K562 (cell line): ENCODE results near the gene SOST. TPM values are rescaled to one million over a fixed set of nuclear protein-coding genes. Genes with fewer than 3 reads are reported as not detected.
A peak's percentile ranks its signal among the peaks of the same experiment; 100 is the strongest.

Experiments used
- CBFA2T3 ChIP-seq: fragments of 450-650 bp; IDR thresholded peaks from 2 replicates; pipeline ENCODE4 v1.6.1; 2017
- COPS2 ChIP-seq: fragments of 450-650 bp; conservative IDR thresholded peaks from 2 replicates; pipeline ENCODE4 v1.6.1; 2016; ENCODE audit warnings: mild to moderate bottlenecking, moderate library complexity
- EGR1 ChIP-seq: fragments of 450-650 bp; conservative IDR thresholded peaks from 2 replicates; pipeline ENCODE4 v1.6.1; 2017; ENCODE audit warnings: mild to moderate bottlenecking
- HNRNPH1 ChIP-seq: fragments of 200-400 bp; formaldehyde crosslinking; optimal IDR thresholded peaks from 2 replicates; pipeline ENCODE3; 2017; ENCODE audit warnings: low read depth, mild to moderate bottlenecking, low read length, moderate library complexity
- ILF3 ChIP-seq: fragments of 450-650 bp; IDR thresholded peaks from 2 replicates; pipeline ENCODE4 v1.6.1; 2018; ENCODE audit warnings: antibody characterized with exemption, mild to moderate bottlenecking, moderate library complexity, borderline replicate concordance
- ILK ChIP-seq: fragments of 450-650 bp; IDR thresholded peaks from 2 replicates; pipeline ENCODE4 v1.6.1; 2016; ENCODE audit warnings: missing genetic modification characterization, low read depth, mild to moderate bottlenecking, missing compliant biosample characterization, moderate library complexity, borderline replicate concordance
- IRF2 ChIP-seq: sonication (generic); formaldehyde crosslinking; IDR thresholded peaks from 2 replicates; pipeline ENCODE4 v1.8.1; 2022; ENCODE audit warnings: mild to moderate bottlenecking, missing genetic modification reagents
- MYC ChIP-seq, 2 experiments: fragments of 250-450 bp in 1 of 2; sonication (Bioruptor Pico) in 1 of 2; IDR thresholded peaks; 2 replicates each; pipeline versions ENCODE4 v1.5.1 to v1.6.1; 2012 to 2021; ENCODE audit warnings: low read depth in 2 of 2, borderline replicate concordance in 1 of 2, improper control_type of control experiment in 1 of 2, low read length in 1 of 2, mild to moderate bottlenecking in 1 of 2, moderate library complexity in 1 of 2
- NCOR1 ChIP-seq: fragments of 450-650 bp; IDR thresholded peaks from 2 replicates; pipeline ENCODE4 v1.6.1; 2016; ENCODE audit warnings: mild to moderate bottlenecking, moderate library complexity
- TCF3 ChIP-seq: sonication (generic); formaldehyde crosslinking; IDR thresholded peaks from 2 replicates; pipeline ENCODE4 v1.4.0; 2020; ENCODE audit warnings: mild to moderate bottlenecking, missing genetic modification reagents
- TEAD4 ChIP-seq, 2 experiments: sonication (generic) in 1 of 2; formaldehyde crosslinking in 1 of 2; IDR thresholded peaks; 2 replicates each; pipeline versions ENCODE4 v1.6.1 to v1.8.0; 2012 to 2022; ENCODE audit warnings: borderline replicate concordance in 1 of 2, inconsistent platforms in 1 of 2, low read length in 1 of 2, mild to moderate bottlenecking in 1 of 2, missing genetic modification reagents in 1 of 2
- USF1 ChIP-seq: sonication (generic); formaldehyde crosslinking; IDR thresholded peaks from 2 replicates; pipeline ENCODE4 v1.9.0; 2022; ENCODE audit warnings: mild to moderate bottlenecking, missing genetic modification reagents
- ZNF197 ChIP-seq: fragments of 200-800 bp; sonication (Bioruptor generic); IDR thresholded peaks from 2 replicates; pipeline ENCODE4 v1.6.1; 2016; ENCODE audit warnings: low read depth, missing genetic modification characterization, missing compliant biosample characterization
- polyA plus RNA-seq, 8 experiments: library from polyadenylated mRNA; depleted of rRNA in 4 of 8; stranded (reverse) in 5 of 8; unstranded in 3 of 8; fragments of >200 nt; fragmentation: Nextera tagmentation in 2 of 8; fragmentation: Illumina TruSeq in 1 of 8; extraction: Ambion mirVana in 2 of 8; extraction: Trizol in 1 of 8; gene quantifications; 2 replicates each; pipeline versions ENCODE4 v1.2.1 to v1.2.3, GENCODE V29; 2011 to 2014; ENCODE audit warnings: inconsistent platforms in 1 of 8, missing spikeins in 1 of 8
- total RNA-seq, 7 experiments: library from RNA; depleted of rRNA in 6 of 7; stranded (reverse); fragments of >200 nt in 6 of 7; fragmentation: Illumina TruSeq in 2 of 7; extraction: Trizol in 2 of 7; gene quantifications; 2 replicates each; pipeline versions ENCODE4 v1.2.1 to v1.2.3, GENCODE V29; 2011 to 2021; ENCODE audit warnings: low replicate concordance in 1 of 7
- TF ChIP-seq, protein P1 (sequence below), 2 experiments: fragments of 450-650 bp; conservative IDR thresholded peaks; 2 replicates each; pipeline ENCODE4 v1.6.1; 2017; ENCODE audit warnings: mild to moderate bottlenecking in 2 of 2, moderate library complexity in 2 of 2

The SOST gene
- total and polyA plus RNA-seq, 9 of the 15 experiments (the other 6 are each of a cell fraction or from before 2014, with no cell fraction given): not detected

- no peak for TF ChIP-seq MYC (IDR thresholded peaks at IDR 0.05; ENCODE audit: low read depth, low read length)
- TF ChIP-seq MYC (CRISPR knock-in tag; IDR thresholded peaks at IDR 0.05; ENCODE audit: borderline replicate concordance, low read depth): no peak
- TF ChIP-seq CBFA2T3: peak; percentile 34; the same call in 1 of the 2 replicates
- no peak for TF ChIP-seq ZNF197 (CRISPR knock-in tag)
- TF ChIP-seq IRF2 (CRISPR knock-in tag): no peak
- peak; percentile 43 for TF ChIP-seq USF1
- TF ChIP-seq TEAD4 (IDR thresholded peaks at IDR 0.05; ENCODE audit: low read length): peak; percentile 37; the same call in 1 of the 2 replicates
- TF ChIP-seq TEAD4 (CRISPR knock-in tag; IDR thresholded peaks at IDR 0.05; ENCODE audit: borderline replicate concordance): no peak
- no peak for TF ChIP-seq HNRNPH1
- TF ChIP-seq COPS2: no peak
- peak; percentile 42 for TF ChIP-seq TCF3 (CRISPR knock-in tag)
- TF ChIP-seq EGR1: peak; percentile 63
- no peak for TF ChIP-seq NCOR1
- no peak for TF ChIP-seq ILF3
- no peak for TF ChIP-seq ILK (tag)
- TF ChIP-seq, protein P1, sequence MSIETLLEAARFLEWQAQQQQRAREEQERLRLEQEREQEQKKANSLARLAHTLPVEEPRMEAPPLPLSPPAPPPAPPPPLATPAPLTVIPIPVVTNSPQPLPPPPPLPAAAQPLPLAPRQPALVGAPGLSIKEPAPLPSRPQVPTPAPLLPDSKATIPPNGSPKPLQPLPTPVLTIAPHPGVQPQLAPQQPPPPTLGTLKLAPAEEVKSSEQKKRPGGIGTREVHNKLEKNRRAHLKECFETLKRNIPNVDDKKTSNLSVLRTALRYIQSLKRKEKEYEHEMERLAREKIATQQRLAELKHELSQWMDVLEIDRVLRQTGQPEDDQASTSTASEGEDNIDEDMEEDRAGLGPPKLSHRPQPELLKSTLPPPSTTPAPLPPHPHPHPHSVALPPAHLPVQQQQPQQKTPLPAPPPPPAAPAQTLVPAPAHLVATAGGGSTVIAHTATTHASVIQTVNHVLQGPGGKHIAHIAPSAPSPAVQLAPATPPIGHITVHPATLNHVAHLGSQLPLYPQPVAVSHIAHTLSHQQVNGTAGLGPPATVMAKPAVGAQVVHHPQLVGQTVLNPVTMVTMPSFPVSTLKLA (conservative IDR thresholded peaks at IDR 0.05): peak in 1 of 2 experiments; percentile 42; a peak in 1 of 4 replicates
Observed at GRCh38 chr17:43758497-43759174, at the start of gene SOST (continued).
